ENCODE measurements around the gene PATE3. TPM values are rescaled to one million over a fixed set of nuclear protein-coding genes. Genes with fewer than 3 reads are reported as not detected.

PATE3 gene
- total and polyA plus RNA-seq, 10 of the 15 experiments (the other 5 are each of a cell fraction or from before 2014, with no cell fraction given), result not detected

GRCh38 chr11:125766251-125766650 is 21.7 kb upstream of the PATE3 start:
- H3K27me3 ChIP-seq (replicated peaks in 1 of 2; ENCODE audit: control insufficient read depth in 2 of 2, insufficient read depth in 2 of 2, low read length in 1 of 2), result peaks cover 0 to 3% of the 10 kb centered on the region in 2 experiments; a peak in 3 of 4 replicates
- POLR2A ChIA-PET, result no interaction called here
- DNase-seq (ENCODE audit: low read depth, low spot score) (no peak), ATAC-seq (no peak), FAIRE-seq (no peak)
- 0% methylated on average over 1 of the region's 1 CpG for WGBS (ENCODE audit: insufficient coverage, insufficient replicate concordance, low lambda C conversion rate, missing lambda C conversion rate)
- no peak overlapping the region for H3K4me2 ChIP-seq (ENCODE audit: control insufficient read depth, insufficient read depth)
- no peaks in the 10 kb centered on the region for H3K4me1 ChIP-seq (ENCODE audit: control insufficient read depth, insufficient read depth, low read length)
- no peak overlapping the region for H3K27ac ChIP-seq (ENCODE audit: control insufficient read depth, insufficient read depth)
- no peaks in the 10 kb centered on the region for H3K9me3 ChIP-seq (replicated peaks; ENCODE audit: control insufficient read depth, insufficient read depth, low read length)
- H4K20me1 ChIP-seq (ENCODE audit: control insufficient read depth, insufficient read depth), result no peaks in the 10 kb centered on the region
- in situ Hi-C loops (cut with MboI) (no loop called here), intact Hi-C loops (cut with micrococcal nuclease; ENCODE audit: unreplicated experiment) (no loop called here)
- H3K79me2 ChIP-seq (ENCODE audit: control insufficient read depth, insufficient read depth, low read length), result no peaks in the 10 kb centered on the region
- RAD21 ChIA-PET (ENCODE audit: unreplicated experiment), result no interaction called here
- no peak overlapping the region for H2AFZ ChIP-seq (ENCODE audit: control insufficient read depth, low read depth, low read length)
- BruUV-seq (replicated peaks), result no TSS peak
- CTCF ChIA-PET, result no interaction called here
- no peak overlapping the region for H3K4me3 ChIP-seq
- TF ChIP-seq ZNF217 (IDR thresholded peaks at IDR 0.05), result no peak
- TF ChIP-seq TCF3 (IDR thresholded peaks at IDR 0.05; ENCODE audit: borderline replicate concordance, insufficient read depth, low read depth, low read length), result no peak
- TF ChIP-seq GATAD2B (conservative IDR thresholded peaks at IDR 0.05; ENCODE audit: low read depth), result no peak
- TF ChIP-seq SMC3 (IDR thresholded peaks at IDR 0.05; ENCODE audit: borderline replicate concordance, low read length), result no peak
- TF ChIP-seq HDGF (IDR thresholded peaks at IDR 0.05), result no peak
- TF ChIP-seq ETV6 (conservative IDR thresholded peaks at IDR 0.05 in 1 of 2, IDR thresholded peaks at IDR 0.05 in 1 of 2; ENCODE audit: borderline replicate concordance in 1 of 2, low read depth in 1 of 2), result no peak
- no peak for TF ChIP-seq ZNF24 (IDR thresholded peaks at IDR 0.05)
- TF ChIP-seq MEF2A (IDR thresholded peaks at IDR 0.05; ENCODE audit: insufficient read depth, low read depth, low read length), result no peak
- no peak for TF ChIP-seq SIX5 (IDR thresholded peaks at IDR 0.05; ENCODE audit: low read depth, low read length, severe bottlenecking)
- TF ChIP-seq JUNB (IDR thresholded peaks at IDR 0.05), result no peak
- TF ChIP-seq MYB (IDR thresholded peaks at IDR 0.05; ENCODE audit: borderline replicate concordance, low read depth, low read length), result no peak
- no peak for TF ChIP-seq POU2F2 (IDR thresholded peaks at IDR 0.05; ENCODE audit: borderline replicate concordance, low read depth, low read length)
- TF ChIP-seq EED (IDR thresholded peaks at IDR 0.05; ENCODE audit: low read depth), result no peak
- no peak for TF ChIP-seq ZNF687 (IDR thresholded peaks at IDR 0.05)
- no peak for TF ChIP-seq IKZF2 (IDR thresholded peaks at IDR 0.05)
- no peak for TF ChIP-seq RCOR1 (conservative IDR thresholded peaks at IDR 0.05; ENCODE audit: low read depth, low read length)
- no peak for TF ChIP-seq SRF (IDR thresholded peaks at IDR 0.05; ENCODE audit: low read depth in 2 of 2, low read length in 2 of 2)
- no peak for TF ChIP-seq CREM (IDR thresholded peaks at IDR 0.05; ENCODE audit: low read depth)
- no peaks in the 10 kb centered on the region for H3K36me3 ChIP-seq (ENCODE audit: control insufficient read depth in 2 of 2, insufficient read depth in 2 of 2, low read length in 1 of 2)
- SMC1A ChIA-PET (ENCODE audit: uncharacterized antibody, unreplicated experiment), result interaction anchor here (0.9 kb wide), 1 partner anchor 16 kb away, joined by 3 read pairs; no protein-coding TSS in a partner anchor
- H3K9ac ChIP-seq (ENCODE audit: control insufficient read depth, insufficient read depth, low read length), result no peak overlapping the region
